ENCODE data around the gene FDX2. TPM values are rescaled to one million over a fixed set of nuclear protein-coding genes. Genes with fewer than 3 reads are reported as not detected.

Gene FDX2
- total RNA-seq, 1 experiment from 2014 or later: 30.3 TPM

- H3K4me1 Mint-ChIP-seq (ENCODE audit: insufficient read depth, unreplicated experiment): peaks cover 30% of the 10 kb centered on the region
- H3K4me3 Mint-ChIP-seq (ENCODE audit: unreplicated experiment): peak overlapping the region; percentile 79
- peak; percentile 79 for DNase-seq (ENCODE audit: unreplicated experiment)
- POLR2A ChIA-PET: interaction anchor here (1.2 to 1.3 kb wide), 3 partner anchors 26 to 44 kb away, joined by 3 to 5 read pairs (median 4); partner anchors contain the start of gene RAVER1
- H3K36me3 Mint-ChIP-seq (ENCODE audit: insufficient read depth, unreplicated experiment): peaks cover 5% of the 10 kb centered on the region
- H3K27ac Mint-ChIP-seq (ENCODE audit: low read depth, unreplicated experiment): peak overlapping the region; percentile 83
- no TSS peak for BruUV-seq (replicated peaks)
- CTCF ChIA-PET: interaction anchor here (1.3 kb wide), 1 partner anchor 13 kb away, joined by 4 read pairs; no protein-coding TSS in a partner anchor
- intact Hi-C loops (cut with micrococcal nuclease): loop anchor here (1.0 to 2.0 kb wide), 2 partner anchors 44 to 93 kb away; partner anchors contain the start of gene RAVER1
- H3K9me3 Mint-ChIP-seq (ENCODE audit: unreplicated experiment): no peaks in the 10 kb centered on the region
- no peaks in the 10 kb centered on the region for H3K27me3 Mint-ChIP-seq (ENCODE audit: insufficient read depth, unreplicated experiment)
- TF ChIP-seq, protein P1, sequence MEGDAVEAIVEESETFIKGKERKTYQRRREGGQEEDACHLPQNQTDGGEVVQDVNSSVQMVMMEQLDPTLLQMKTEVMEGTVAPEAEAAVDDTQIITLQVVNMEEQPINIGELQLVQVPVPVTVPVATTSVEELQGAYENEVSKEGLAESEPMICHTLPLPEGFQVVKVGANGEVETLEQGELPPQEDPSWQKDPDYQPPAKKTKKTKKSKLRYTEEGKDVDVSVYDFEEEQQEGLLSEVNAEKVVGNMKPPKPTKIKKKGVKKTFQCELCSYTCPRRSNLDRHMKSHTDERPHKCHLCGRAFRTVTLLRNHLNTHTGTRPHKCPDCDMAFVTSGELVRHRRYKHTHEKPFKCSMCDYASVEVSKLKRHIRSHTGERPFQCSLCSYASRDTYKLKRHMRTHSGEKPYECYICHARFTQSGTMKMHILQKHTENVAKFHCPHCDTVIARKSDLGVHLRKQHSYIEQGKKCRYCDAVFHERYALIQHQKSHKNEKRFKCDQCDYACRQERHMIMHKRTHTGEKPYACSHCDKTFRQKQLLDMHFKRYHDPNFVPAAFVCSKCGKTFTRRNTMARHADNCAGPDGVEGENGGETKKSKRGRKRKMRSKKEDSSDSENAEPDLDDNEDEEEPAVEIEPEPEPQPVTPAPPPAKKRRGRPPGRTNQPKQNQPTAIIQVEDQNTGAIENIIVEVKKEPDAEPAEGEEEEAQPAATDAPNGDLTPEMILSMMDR (IDR thresholded peaks at IDR 0.05; ENCODE audit: unreplicated experiment): no peak
Measured at GRCh38 chr19:10289167-10289835, 26.5 kb downstream of the FDX2 start.

DNA sequence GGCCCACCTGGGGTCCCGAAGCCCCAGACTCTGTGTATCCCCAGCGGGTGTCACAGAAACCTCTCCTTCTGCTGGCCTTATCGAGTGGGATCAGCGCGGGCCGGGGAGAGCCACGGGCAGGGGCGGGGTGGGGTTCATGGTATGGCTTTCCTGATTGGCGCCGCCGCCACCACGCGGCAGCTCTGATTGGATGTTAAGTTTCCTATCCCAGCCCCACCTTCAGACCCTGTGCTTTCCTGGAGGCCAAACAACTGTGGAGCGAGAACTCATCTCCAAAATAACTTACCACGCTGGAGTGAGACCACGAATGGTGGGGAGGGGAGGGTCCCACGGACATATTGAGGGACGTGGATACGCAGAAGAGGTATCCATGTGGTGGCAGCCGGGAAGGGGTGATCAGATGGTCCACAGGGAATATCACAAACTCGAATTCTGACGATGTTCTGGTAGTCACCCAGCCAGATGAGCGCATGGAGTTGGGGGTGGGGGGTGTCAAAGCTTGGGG lies 27.1 kb downstream of the FDX2 start:
- ChIA-PET CTCF (interaction anchor here (1.3 kb wide), 1 partner anchor 13 kb away, joined by 4 read pairs; no protein-coding TSS in a partner anchor), POLR2A (interaction anchor here (1.2 to 1.3 kb wide), 2 partner anchors 26 to 29 kb away, joined by 4 to 5 read pairs; no protein-coding TSS in a partner anchor)
- BruUV-seq (replicated peaks): no TSS peak
- H3K27ac Mint-ChIP-seq (ENCODE audit: low read depth, unreplicated experiment): peak overlapping the region; percentile 83
- H3K9me3 Mint-ChIP-seq (ENCODE audit: unreplicated experiment): no peaks in the 10 kb centered on the region
- peaks cover 30% of the 10 kb centered on the region for H3K4me1 Mint-ChIP-seq (ENCODE audit: insufficient read depth, unreplicated experiment)
- H3K36me3 Mint-ChIP-seq (ENCODE audit: insufficient read depth, unreplicated experiment): no peaks in the 10 kb centered on the region
- DNase-seq (ENCODE audit: unreplicated experiment): peak; percentile 85
- intact Hi-C loops (cut with micrococcal nuclease): loop anchor here (1.0 to 2.0 kb wide), 2 partner anchors 44 to 94 kb away; partner anchors contain the start of gene RAVER1
- no peaks in the 10 kb centered on the region for H3K27me3 Mint-ChIP-seq (ENCODE audit: insufficient read depth, unreplicated experiment)
- H3K4me3 Mint-ChIP-seq (ENCODE audit: unreplicated experiment): peak overlapping the region; percentile 79
- TF ChIP-seq, protein P1 (IDR thresholded peaks at IDR 0.05; ENCODE audit: unreplicated experiment): no peak

- DNase-seq (ENCODE audit: unreplicated experiment): no peak
- CTCF ChIA-PET: interaction anchor here (0.5 to 1.8 kb wide), 7 partner anchors 17 to 497 kb away, joined by 3 to 7 read pairs (median 3); no protein-coding TSS in a partner anchor
- H3K4me3 Mint-ChIP-seq (ENCODE audit: unreplicated experiment): peak within 1 kb of the TSS; percentile 33
- peaks cover 33% of the 10 kb centered on the region for H3K4me1 Mint-ChIP-seq (ENCODE audit: insufficient read depth, unreplicated experiment)
- no peaks in the 10 kb centered on the region for H3K27me3 Mint-ChIP-seq (ENCODE audit: insufficient read depth, unreplicated experiment)
- no peaks in the 10 kb centered on the region for H3K9me3 Mint-ChIP-seq (ENCODE audit: unreplicated experiment)
- BruUV-seq (replicated peaks): no TSS peak
- TF ChIP-seq, protein P1 (IDR thresholded peaks at IDR 0.05; ENCODE audit: unreplicated experiment): no peak
- intact Hi-C loops (cut with micrococcal nuclease): no loop called here
- peak within 1 kb of the TSS; percentile 5 for H3K27ac Mint-ChIP-seq (ENCODE audit: low read depth, unreplicated experiment)
- no peaks in the 10 kb centered on the region for H3K36me3 Mint-ChIP-seq (ENCODE audit: insufficient read depth, unreplicated experiment)
- POLR2A ChIA-PET: interaction anchor here (0.8 to 1.7 kb wide), 5 partner anchors 16 to 405 kb away, joined by 3 to 14 read pairs (median 5); partner anchors contain the start of genes EIF3G, ICAM1, RAVER1 and TYK2
Measured at GRCh38 chr19:10286803-10287737, 28.7 kb downstream of the FDX2 start, which contains the start of gene ICAM4. TSS of gene ICAM4 (plus strand) at chr19:10286955. CDS start at chr19:10287013, 58 bp downstream.

Data from MCF 10A (cell line).